Measurements from ENCODE around the gene KRTAP4-8.

DNA sequence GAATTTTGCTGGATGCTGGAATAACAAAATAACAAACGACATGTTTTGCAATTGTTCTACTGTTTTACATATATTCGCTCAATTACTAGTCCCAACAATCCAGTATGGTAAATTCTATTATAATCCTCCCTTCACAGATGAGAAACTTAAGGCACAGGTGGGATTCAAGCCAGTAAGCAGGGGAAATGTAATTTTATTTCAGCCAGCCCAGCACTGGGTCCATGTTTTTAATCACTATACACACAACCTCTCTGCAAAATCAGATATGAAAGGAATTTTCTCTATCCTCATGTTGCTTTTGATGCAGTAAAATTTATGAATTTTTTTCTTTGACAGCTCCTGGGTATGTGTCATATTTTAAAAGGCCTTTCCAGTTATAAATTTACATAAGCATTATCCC lies 47.3 kb upstream of the KRTAP4-8 start:
- TF ChIP-seq, protein P1, sequence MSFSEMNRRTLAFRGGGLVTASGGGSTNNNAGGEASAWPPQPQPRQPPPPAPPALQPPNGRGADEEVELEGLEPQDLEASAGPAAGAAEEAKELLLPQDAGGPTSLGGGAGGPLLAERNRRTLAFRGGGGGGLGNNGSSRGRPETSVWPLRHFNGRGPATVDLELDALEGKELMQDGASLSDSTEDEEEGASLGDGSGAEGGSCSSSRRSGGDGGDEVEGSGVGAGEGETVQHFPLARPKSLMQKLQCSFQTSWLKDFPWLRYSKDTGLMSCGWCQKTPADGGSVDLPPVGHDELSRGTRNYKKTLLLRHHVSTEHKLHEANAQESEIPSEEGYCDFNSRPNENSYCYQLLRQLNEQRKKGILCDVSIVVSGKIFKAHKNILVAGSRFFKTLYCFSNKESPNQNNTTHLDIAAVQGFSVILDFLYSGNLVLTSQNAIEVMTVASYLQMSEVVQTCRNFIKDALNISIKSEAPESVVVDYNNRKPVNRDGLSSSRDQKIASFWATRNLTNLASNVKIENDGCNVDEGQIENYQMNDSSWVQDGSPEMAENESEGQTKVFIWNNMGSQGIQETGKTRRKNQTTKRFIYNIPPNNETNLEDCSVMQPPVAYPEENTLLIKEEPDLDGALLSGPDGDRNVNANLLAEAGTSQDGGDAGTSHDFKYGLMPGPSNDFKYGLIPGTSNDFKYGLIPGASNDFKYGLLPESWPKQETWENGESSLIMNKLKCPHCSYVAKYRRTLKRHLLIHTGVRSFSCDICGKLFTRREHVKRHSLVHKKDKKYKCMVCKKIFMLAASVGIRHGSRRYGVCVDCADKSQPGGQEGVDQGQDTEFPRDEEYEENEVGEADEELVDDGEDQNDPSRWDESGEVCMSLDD (tag by site-specific recombination; IDR thresholded peaks at IDR 0.05): no peak
- no peak for TF ChIP-seq ZNF837 (tag by site-specific recombination; IDR thresholded peaks at IDR 0.05)
- no peak for TF ChIP-seq SP7 (tag by site-specific recombination; IDR thresholded peaks at IDR 0.05)
- TF ChIP-seq, protein P2, sequence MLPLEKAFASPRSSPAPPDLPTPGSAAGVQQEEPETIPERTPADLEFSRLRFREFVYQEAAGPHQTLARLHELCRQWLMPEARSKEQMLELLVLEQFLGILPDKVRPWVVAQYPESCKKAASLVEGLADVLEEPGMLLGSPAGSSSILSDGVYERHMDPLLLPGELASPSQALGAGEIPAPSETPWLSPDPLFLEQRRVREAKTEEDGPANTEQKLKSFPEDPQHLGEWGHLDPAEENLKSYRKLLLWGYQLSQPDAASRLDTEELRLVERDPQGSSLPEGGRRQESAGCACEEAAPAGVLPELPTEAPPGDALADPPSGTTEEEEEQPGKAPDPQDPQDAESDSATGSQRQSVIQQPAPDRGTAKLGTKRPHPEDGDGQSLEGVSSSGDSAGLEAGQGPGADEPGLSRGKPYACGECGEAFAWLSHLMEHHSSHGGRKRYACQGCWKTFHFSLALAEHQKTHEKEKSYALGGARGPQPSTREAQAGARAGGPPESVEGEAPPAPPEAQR (tag by site-specific recombination; IDR thresholded peaks at IDR 0.05): no peak
- TF ChIP-seq, protein P3, sequence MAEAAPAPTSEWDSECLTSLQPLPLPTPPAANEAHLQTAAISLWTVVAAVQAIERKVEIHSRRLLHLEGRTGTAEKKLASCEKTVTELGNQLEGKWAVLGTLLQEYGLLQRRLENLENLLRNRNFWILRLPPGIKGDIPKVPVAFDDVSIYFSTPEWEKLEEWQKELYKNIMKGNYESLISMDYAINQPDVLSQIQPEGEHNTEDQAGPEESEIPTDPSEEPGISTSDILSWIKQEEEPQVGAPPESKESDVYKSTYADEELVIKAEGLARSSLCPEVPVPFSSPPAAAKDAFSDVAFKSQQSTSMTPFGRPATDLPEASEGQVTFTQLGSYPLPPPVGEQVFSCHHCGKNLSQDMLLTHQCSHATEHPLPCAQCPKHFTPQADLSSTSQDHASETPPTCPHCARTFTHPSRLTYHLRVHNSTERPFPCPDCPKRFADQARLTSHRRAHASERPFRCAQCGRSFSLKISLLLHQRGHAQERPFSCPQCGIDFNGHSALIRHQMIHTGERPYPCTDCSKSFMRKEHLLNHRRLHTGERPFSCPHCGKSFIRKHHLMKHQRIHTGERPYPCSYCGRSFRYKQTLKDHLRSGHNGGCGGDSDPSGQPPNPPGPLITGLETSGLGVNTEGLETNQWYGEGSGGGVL (tag by site-specific recombination; IDR thresholded peaks at IDR 0.05): no peak
- TF ChIP-seq, protein P4, sequence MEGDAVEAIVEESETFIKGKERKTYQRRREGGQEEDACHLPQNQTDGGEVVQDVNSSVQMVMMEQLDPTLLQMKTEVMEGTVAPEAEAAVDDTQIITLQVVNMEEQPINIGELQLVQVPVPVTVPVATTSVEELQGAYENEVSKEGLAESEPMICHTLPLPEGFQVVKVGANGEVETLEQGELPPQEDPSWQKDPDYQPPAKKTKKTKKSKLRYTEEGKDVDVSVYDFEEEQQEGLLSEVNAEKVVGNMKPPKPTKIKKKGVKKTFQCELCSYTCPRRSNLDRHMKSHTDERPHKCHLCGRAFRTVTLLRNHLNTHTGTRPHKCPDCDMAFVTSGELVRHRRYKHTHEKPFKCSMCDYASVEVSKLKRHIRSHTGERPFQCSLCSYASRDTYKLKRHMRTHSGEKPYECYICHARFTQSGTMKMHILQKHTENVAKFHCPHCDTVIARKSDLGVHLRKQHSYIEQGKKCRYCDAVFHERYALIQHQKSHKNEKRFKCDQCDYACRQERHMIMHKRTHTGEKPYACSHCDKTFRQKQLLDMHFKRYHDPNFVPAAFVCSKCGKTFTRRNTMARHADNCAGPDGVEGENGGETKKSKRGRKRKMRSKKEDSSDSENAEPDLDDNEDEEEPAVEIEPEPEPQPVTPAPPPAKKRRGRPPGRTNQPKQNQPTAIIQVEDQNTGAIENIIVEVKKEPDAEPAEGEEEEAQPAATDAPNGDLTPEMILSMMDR (tag by site-specific recombination; IDR thresholded peaks at IDR 0.05): no peak
- no peak for TF ChIP-seq ZBTB8A (tag by site-specific recombination; IDR thresholded peaks at IDR 0.05)
- TF ChIP-seq ZNF510 (tag by site-specific recombination; IDR thresholded peaks at IDR 0.05; ENCODE audit: insufficient replicate concordance): no peak
- no peak for TF ChIP-seq ZNF768 (tag by site-specific recombination; IDR thresholded peaks at IDR 0.05)
